K562 treated with DMSO at 1 percent for 12 hours (cell line): ENCODE results near the gene ANKRD11. TPM values are rescaled to one million over a fixed set of nuclear protein-coding genes. Genes with fewer than 3 reads are reported as not detected.

Source experiments
- total RNA-seq: library from RNA; unstranded; fragments of 300-600 nt; gene quantifications from 2 replicates; pipeline ENCODE4 v1.2.3, GENCODE V29; 2022; ENCODE audit not compliant: insufficient read depth

The ANKRD11 gene
- 50.3 and 133 TPM in 2 replicates for total RNA-seq

DNA sequence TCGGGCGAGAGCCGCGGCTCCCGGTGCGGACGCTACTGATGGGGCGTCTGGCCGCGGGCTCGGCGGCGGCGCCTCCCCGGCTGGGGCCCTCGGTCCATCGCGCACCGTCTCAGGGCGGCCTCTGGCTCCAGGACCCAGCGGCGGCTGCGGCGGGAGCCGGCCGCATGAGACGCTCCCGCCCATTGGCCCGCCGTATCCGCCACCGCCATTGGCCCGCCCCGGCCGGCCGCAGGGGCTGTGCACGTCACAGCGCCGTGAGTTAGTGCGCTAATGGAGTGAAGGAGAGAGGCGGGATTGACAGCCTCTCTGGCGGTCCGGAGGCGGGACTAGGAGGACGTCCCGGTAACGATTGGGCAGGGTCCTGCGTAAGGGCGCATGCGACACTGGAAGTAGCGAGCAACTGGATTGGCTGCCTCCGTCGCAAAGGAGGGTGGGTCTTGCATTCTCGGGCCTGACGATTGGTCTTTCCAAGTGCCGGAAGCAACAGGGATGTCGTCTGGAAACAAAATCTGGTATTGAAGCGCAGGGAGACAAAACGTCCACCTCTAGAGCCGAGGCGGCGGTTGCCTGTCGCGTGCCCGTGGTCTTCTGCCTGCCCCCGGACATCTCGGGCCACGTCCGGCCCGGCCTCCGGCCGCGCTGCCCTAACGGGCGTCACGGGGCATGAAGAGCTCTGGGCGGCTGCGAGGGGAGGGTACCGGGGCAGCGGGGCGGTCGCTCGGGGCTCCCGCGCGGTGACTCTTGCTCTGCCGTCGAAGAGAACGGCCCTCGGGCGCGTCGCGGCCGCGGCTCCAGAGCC, at the start of gene ANKRD11:
ANKRD11 (minus strand) TSS at position 123 of the 799 bp plus-strand sequence. CDS start 173,542 bp downstream, outside the sequence.

DNA sequence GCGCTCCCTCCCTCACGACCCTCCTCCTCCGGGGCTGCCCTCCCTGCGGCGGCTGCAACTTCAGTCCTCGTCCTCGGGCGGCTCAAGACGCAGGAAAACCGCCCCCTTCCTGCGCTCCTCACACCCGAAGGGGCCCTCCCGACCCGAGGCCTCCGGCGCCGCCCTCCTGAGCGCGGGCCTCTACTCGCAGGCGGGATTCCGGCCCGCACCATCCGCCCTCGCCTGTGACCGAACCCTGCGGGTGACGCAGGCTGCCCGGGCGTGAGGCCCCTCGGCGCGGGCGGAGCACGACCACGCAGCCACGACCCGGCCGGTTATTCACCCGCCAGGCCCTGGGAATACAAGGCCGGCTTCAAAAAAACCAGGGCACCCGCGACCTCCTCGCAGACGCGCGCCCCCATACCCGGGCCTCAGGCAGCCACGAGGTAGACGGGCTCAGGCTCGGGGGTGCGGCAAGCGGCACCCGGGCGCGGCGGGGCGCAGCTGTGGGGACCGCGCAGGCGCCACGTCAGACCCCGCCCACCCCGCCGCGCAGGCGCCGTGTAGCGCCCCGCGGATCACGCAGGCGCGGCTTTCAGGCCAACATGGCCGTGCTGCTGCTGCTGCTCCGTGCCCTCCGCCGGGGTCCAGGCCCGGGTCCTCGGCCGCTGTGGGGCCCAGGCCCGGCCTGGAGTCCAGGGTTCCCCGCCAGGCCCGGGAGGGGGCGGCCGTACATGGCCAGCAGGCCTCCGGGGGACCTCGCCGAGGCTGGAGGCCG, 17.7 kb upstream of the ANKRD11 start, which contains the start of gene SPG7:
SPG7 (plus strand) TSS at position 570 of the 757 bp plus-strand sequence; CDS start at position 585, 15 bp downstream.

Other genes starting within 250 kb of the ANKRD11 start
- gene SPG7, start 17.8 kb upstream of the ANKRD11 start, total RNA-seq = 39.4 and 73.6 TPM in 2 replicates
- gene RPL13, start 70.1 kb upstream of the ANKRD11 start, total RNA-seq = 10,267 and 15,209 TPM in 2 replicates
- 3.2 and 5.6 TPM in 2 replicates for gene CPNE7, start 85.2 kb upstream of the ANKRD11 start, total RNA-seq
- gene DPEP1, start 123.1 kb upstream of the ANKRD11 start, total RNA-seq = not detected in 2 replicates
- 68.6 and 80.1 TPM in 2 replicates for gene CHMP1A, start 167.1 kb upstream of the ANKRD11 start, total RNA-seq
- 6.8 and 13.6 TPM in 2 replicates for gene SPATA33, start 167.3 kb upstream of the ANKRD11 start, total RNA-seq
- gene CDK10, start 196.1 kb upstream of the ANKRD11 start, total RNA-seq = 26.6 and 30.6 TPM in 2 replicates
- gene SPATA2L, start 211.1 kb upstream of the ANKRD11 start, total RNA-seq = 14.1 and 23.0 TPM in 2 replicates
- gene VPS9D1, start 230.3 kb upstream of the ANKRD11 start, total RNA-seq = 11.6 and 16.6 TPM in 2 replicates
- 10.0 and 23.6 TPM in 2 replicates for gene ZNF276, start 231.0 kb upstream of the ANKRD11 start, total RNA-seq